Heart right ventricle (tissue), 16 donors: ENCODE results near the gene NRXN3. TPM values are rescaled to one million over a fixed set of nuclear protein-coding genes. Genes with fewer than 3 reads are reported as not detected.

Experiments
- ATAC-seq, 8 donors: fragments of 200-7000 bp; cut with Tn5 transposase; one replicate each; pipeline ENCODE4 v1.9.1; 2020; ENCODE audit warnings: mild to moderate bottlenecking in 8 of 8, moderate library complexity in 8 of 8, moderate number of reproducible peaks in 1 of 8
- DNase-seq, 2 donors: peaks; one replicate each; pipeline ENCODE4 v3.0.0-alpha.2; 2020
- H3K27ac ChIP-seq, 10 donors: fragments of 200-600 bp; sonication (generic) in 2 of 10; one replicate each; pipeline versions ENCODE4 v1.5.0 to v1.8.0; 2020 to 2022; ENCODE audit warnings: mild to moderate bottlenecking in 3 of 10
- H3K27me3 ChIP-seq, 7 donors: fragments of 200-600 bp; one replicate each; pipeline ENCODE4 v1.8.0; 2021 to 2022; ENCODE audit warnings: mild to moderate bottlenecking in 2 of 7
- H3K36me3 ChIP-seq, 9 donors: fragments of 200-600 bp; sonication (generic) in 1 of 9; one replicate each; pipeline versions ENCODE4 v1.5.0 to v1.8.0; 2020 to 2022; ENCODE audit warnings: mild to moderate bottlenecking in 2 of 9
- H3K4me1 ChIP-seq, 9 donors: fragments of 200-600 bp; sonication (generic) in 1 of 9; one replicate each; pipeline versions ENCODE4 v1.5.0 to v1.8.0; 2020 to 2022; ENCODE audit warnings: mild to moderate bottlenecking in 4 of 9
- H3K4me3 ChIP-seq, 10 donors: fragments of 200-600 bp; sonication (generic) in 2 of 10; one replicate each; pipeline versions ENCODE4 v1.5.0 to v1.8.0; 2020 to 2022; ENCODE audit warnings: mild to moderate bottlenecking in 7 of 10, moderate library complexity in 2 of 10
- H3K9me3 ChIP-seq, 11 donors: fragments of 200-600 bp in 10 of 11; sonication (generic) in 2 of 11; one replicate each; pipeline versions ENCODE4 v1.5.0 to v1.8.0; 2013 to 2022; ENCODE audit warnings: mild to moderate bottlenecking in 2 of 11, control low read depth in 1 of 11, moderate library complexity in 1 of 11
- CTCF ChIP-seq, 9 donors: fragments of 200-600 bp; sonication (generic) in 2 of 9; IDR thresholded peaks; one replicate each; pipeline versions ENCODE4 v1.5.0 to v1.8.0; 2021 to 2022; ENCODE audit warnings: antibody characterized with exemption in 9 of 9, mild to moderate bottlenecking in 5 of 9, moderate library complexity in 1 of 9
- WGBS, 2 donors: extraction: QIAGEN DNeasy Blood & Tissue Kit; methylation state at CpG; one replicate each; pipeline ENCODE4 v1.1.7; 2013; ENCODE audit warnings: inconsistent platforms in 1 of 2; 5-methylcytosine and 5-hydroxymethylcytosine counted together
- intact Hi-C, 10 donors: fragments of 100-400 bp; cut with DNase I; formaldehyde crosslinking; loops; one replicate each; pipeline versions ENCODE4 v1.11.1 to v1.14.2; 2022
- polyA plus RNA-seq, 2 donors: library from polyadenylated mRNA; stranded (reverse); fragments of 200-250 nt; gene quantifications; one replicate each; pipeline ENCODE4 v1.2.3, GENCODE V29; 2013
- total RNA-seq, 10 donors: library from RNA; stranded (reverse); fragmentation: NEBNext Ultra II Directional in 3 of 10; extraction: Animal tissue kit (Norgen Biotek cat#: 25700) in 3 of 10; gene quantifications; one replicate each; pipeline versions ENCODE4 v1.2.1 to v1.2.4, GENCODE V29; 2021 to 2023
- donor health status: Arrhythmogenic right ventricular cardiomyopathy.
- donor health status: ischemic (EF 13 %, LVEDD 7.1; RV severe dilation, severe dysfunction).
- donor health status: healthy with polysubstance abuse.
- donor health status: DM: no; HTN: yes; CAD: no.
- donor health status: DM: no; HTN: no; CAD: no.
- donor health status: ischemic (EF 25% LVEDD 6.9; RV normal size, moderate dysfunction).
- donor health status: ischemic (EF 25% LVEDD 5.7; RV mildly dilated, moderate dysfunction).
- donor health status: healthy.
- donor health status: DM: yes; HTN: yes; CAD: no.
- donor health status: Ischemic cardiomyopathy.
- donor health status: ischemic (EF 35%, LVEDD 5.7; RV mildly dilated, moderate dysfunction).
- donor health status: nonischemic (EF 11% LVEDD 7.7; RV severe dilation, severe dysfunction).
- donor health status: DM: yes; HTN: yes; CAD: no.
- donor health status: PGD.
- donor health status: ischemic (EF 29% LVEDD 5.4; RV normal size, mild dysfunction).
- donor health status: nonischemic (EF 23%, LVEDD 6.1; RV moderate dilation, normal function).

The NRXN3 gene
- total and polyA plus RNA-seq, 12 donors: 0.23 to 1.8 (median 0.87) TPM

GRCh38 chr14:78737116-78737515 lies 566.9 kb downstream of the NRXN3 start:
- Histone ChIP-seq H3K27me3 (no peaks in the 10 kb centered on the region), H3K27ac (no peak overlapping the region)

DNA sequence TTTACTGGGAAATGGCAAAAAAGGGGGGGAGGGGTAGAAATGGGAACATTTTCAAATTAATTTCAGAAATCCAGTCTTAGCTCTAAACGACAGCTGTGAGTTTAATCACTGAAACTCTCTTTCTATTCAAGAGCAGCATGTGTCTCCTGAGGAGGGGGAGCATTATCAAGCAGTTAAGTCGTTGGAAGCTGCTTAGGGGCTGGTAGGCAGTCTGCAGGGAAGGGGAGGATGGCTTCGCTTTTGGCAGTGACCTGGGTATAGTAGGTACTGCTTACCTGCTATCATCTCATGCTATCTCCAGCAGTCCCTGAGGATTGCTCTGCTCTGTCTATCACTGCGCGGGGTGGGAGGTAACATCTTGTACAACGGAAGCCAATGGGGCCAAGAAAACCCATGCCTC lies 567.4 kb downstream of the NRXN3 start:
- TF ChIP-seq CTCF (IDR thresholded peaks at IDR 0.05): no peak
- H3K27me3 ChIP-seq: no peaks in the 10 kb centered on the region
- H3K27ac ChIP-seq: no peak overlapping the region

More at GRCh38 chr14:78737116-78737515, 566.9 kb downstream of the NRXN3 start:
- ATAC-seq (no peak), DNase-seq (no peak)
- H3K36me3 ChIP-seq: no peaks in the 10 kb centered on the region
- intact Hi-C loops: no loop called here
- no peak overlapping the region for H3K4me3 ChIP-seq
- 28 to 38% methylated on average over 3 of the region's 3 CpGs for WGBS, 2 donors
- H3K4me1 ChIP-seq: no peaks in the 10 kb centered on the region
- no peak for TF ChIP-seq CTCF (IDR thresholded peaks at IDR 0.05)
- H3K9me3 ChIP-seq: no peaks in the 10 kb centered on the region

DNA sequence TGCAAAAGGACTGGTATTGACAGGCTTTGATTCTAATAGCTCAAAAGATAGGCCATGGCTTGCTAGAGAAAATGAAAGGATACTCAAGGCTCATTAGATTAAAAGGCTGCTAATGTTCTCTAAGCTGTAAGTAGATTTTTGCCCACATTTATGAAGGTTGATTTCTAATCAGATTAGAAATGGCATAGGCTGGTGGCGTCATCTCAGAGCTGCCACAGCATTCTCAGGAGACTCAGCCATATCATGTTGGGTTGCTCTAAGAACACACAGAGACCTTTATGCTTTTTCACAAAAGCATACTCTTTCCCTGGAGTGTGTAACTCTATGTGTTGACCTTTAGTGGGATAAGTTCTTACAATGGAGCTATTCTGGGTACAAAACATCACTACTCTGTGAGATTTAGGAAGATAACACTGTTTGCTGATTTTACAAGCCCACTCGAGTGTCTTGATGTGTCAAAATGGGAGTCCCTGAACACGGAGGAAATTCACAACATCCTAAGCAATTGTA lies 576.0 kb downstream of the NRXN3 start:
- H3K9me3 ChIP-seq: no peaks in the 10 kb centered on the region
- no peak overlapping the region for H3K4me3 ChIP-seq
- intact Hi-C loops: no loop called here
- no peaks in the 10 kb centered on the region for H3K27me3 ChIP-seq
- WGBS, 2 donors: 48 to 62% methylated on average over 3 of the region's 3 CpGs
- DNase-seq (no peak), ATAC-seq (no peak)
- TF ChIP-seq CTCF (IDR thresholded peaks at IDR 0.05): no peak
- no peaks in the 10 kb centered on the region for H3K36me3 ChIP-seq
- H3K4me1 ChIP-seq: no peaks in the 10 kb centered on the region
- H3K27ac ChIP-seq: no peak overlapping the region

More for the DNA sequence above, 567.4 kb downstream of the NRXN3 start:
- no peaks in the 10 kb centered on the region for H3K4me1 ChIP-seq
- no peaks in the 10 kb centered on the region for H3K36me3 ChIP-seq
- H3K9me3 ChIP-seq: no peaks in the 10 kb centered on the region
- WGBS, 2 donors: 69 to 71% methylated on average over 6 of the region's 6 CpGs
- H3K4me3 ChIP-seq: no peak overlapping the region
- intact Hi-C loops: no loop called here
- ATAC-seq (no peak), DNase-seq (no peak)

- no peaks in the 10 kb centered on the region for H3K36me3 ChIP-seq
- no peak for TF ChIP-seq CTCF (IDR thresholded peaks at IDR 0.05)
- H3K4me1 ChIP-seq: no peaks in the 10 kb centered on the region
- H3K27me3 ChIP-seq: no peaks in the 10 kb centered on the region
- ATAC-seq: no peak
- H3K27ac ChIP-seq: no peak overlapping the region
- intact Hi-C loops: no loop called here
- WGBS, 2 donors: 80 to 81% methylated on average over 2 of the region's 2 CpGs
- H3K4me3 ChIP-seq: no peak overlapping the region
- DNase-seq: no peak
- no peaks in the 10 kb centered on the region for H3K9me3 ChIP-seq
Measured at GRCh38 chr14:78747813-78748212, 577.6 kb downstream of the NRXN3 start.
